Activated naive CD4-positive, alpha-beta T cell treated with anti-CD3 and anti-CD28 coated beads, Interleukin-2, amount 10 ng/mL, durations not matched to agents 5 hours and 36 hours (primary cell): ENCODE data around the gene MYOCOS. TPM values are rescaled to one million over a fixed set of nuclear protein-coding genes. Genes with fewer than 3 reads are reported as not detected.

Experiments used
- total RNA-seq, 2 experiments: library from RNA; stranded (reverse); gene quantifications; one replicate each; pipeline ENCODE4 v1.2.3, GENCODE V29; 2021

The MYOCOS gene
- total RNA-seq, result not detected

GRCh38 chr1:171622152-171622462, at the start of gene MYOCOS:
Gene MYOCOS (plus strand): TSS chr1:171622243. CDS start chr1:171623884, 1,641 bp downstream.

GRCh38 chr1:171652234-171652822, 30.3 kb downstream of the MYOCOS start, which contains the start of gene MYOC:
Gene MYOC (minus strand): TSS chr1:171652688. CDS start chr1:171652611, 77 bp downstream.

Other genes starting within 250 kb of the MYOCOS start
- 100 to 1,000 TPM; 208 to 213 TPM for gene PRRC2C, start 136.7 kb upstream of the MYOCOS start, total RNA-seq
- gene MYOC, start 30.4 kb downstream of the MYOCOS start, total RNA-seq, result not detected
- gene VAMP4, start 119.8 kb downstream of the MYOCOS start, total RNA-seq, result 10 to 100 TPM; 20.1 to 20.9 TPM
- 10 to 100 TPM; 32.9 to 34.2 TPM for gene METTL13, start 159.4 kb downstream of the MYOCOS start, total RNA-seq
- gene DNM3, start 219.3 kb downstream of the MYOCOS start, total RNA-seq, result 1 to 10 TPM; 1.7 to 2.2 TPM